DOHH2 (cell line): ENCODE measurements around the gene PCYT1A.

Experiments
- H3F3A ChIP-seq: fragments of 200-600 bp; sonication (generic), shearing (Covaris generic); 2 replicates; pipeline ENCODE4 v1.6.0; 2016; ENCODE audit warnings: antibody characterized with exemption, mild to moderate bottlenecking; ENCODE audit not compliant: control insufficient read depth, insufficient read depth
- H3K27ac ChIP-seq: fragments of 200-600 bp; sonication (generic); 2 replicates; pipeline ENCODE4 v1.5.1; 2014; ENCODE audit warnings: low read depth, mild to moderate bottlenecking, low read length, moderate library complexity
- H3K27me3 ChIP-seq: fragments of 200-600 bp; sonication (generic); 2 replicates; pipeline ENCODE4 v1.6.1; 2014; ENCODE audit warnings: mild to moderate bottlenecking, low read length, mixed read lengths; ENCODE audit not compliant: control insufficient read depth
- H3K36me3 ChIP-seq: fragments of 200-600 bp; sonication (generic); 2 replicates; pipeline ENCODE4 v1.6.1; 2014; ENCODE audit warnings: mild to moderate bottlenecking, low read length, moderate library complexity, mixed read lengths; ENCODE audit not compliant: control insufficient read depth
- H3K4me1 ChIP-seq: fragments of 200-600 bp; sonication (generic); 2 replicates; pipeline ENCODE4 v1.6.1; 2014; ENCODE audit warnings: mild to moderate bottlenecking, low read length, mixed read lengths; ENCODE audit not compliant: control insufficient read depth
- H3K4me2 ChIP-seq: fragments of 200-600 bp; sonication (generic); 2 replicates; pipeline ENCODE4 v1.6.0; 2014; ENCODE audit warnings: mild to moderate bottlenecking, low read length, moderate library complexity
- H3K4me3 ChIP-seq: fragments of 200-600 bp; sonication (generic); 2 replicates; pipeline ENCODE4 v1.5.1; 2014; ENCODE audit warnings: mild to moderate bottlenecking, low read length, mixed read lengths
- H3K79me2 ChIP-seq: fragments of 200-600 bp; sonication (generic); 2 replicates; pipeline ENCODE4 v1.6.1; 2014; ENCODE audit warnings: mild to moderate bottlenecking, low read length, mixed read lengths; ENCODE audit not compliant: control insufficient read depth
- H3K9me2 ChIP-seq: fragments of 200-600 bp; sonication (generic); replicated peaks from 2 replicates; pipeline ENCODE4 v1.6.1; 2014; ENCODE audit warnings: mild to moderate bottlenecking, low read length, mixed read lengths; ENCODE audit not compliant: control insufficient read depth
- H3K9me3 ChIP-seq: fragments of 200-600 bp; sonication (generic); 2 replicates; pipeline ENCODE4 v1.6.1; 2014; ENCODE audit warnings: antibody characterized with exemption, low read length, mixed read lengths; ENCODE audit not compliant: control insufficient read depth, insufficient read depth
- H4K20me1 ChIP-seq: fragments of 200-600 bp; sonication (generic); 2 replicates; pipeline ENCODE4 v1.6.0; 2014; ENCODE audit warnings: low read depth, mild to moderate bottlenecking, antibody characterized with exemption, low read length, moderate library complexity; ENCODE audit not compliant: control insufficient read depth, insufficient read depth
- EZH2phosphoT487 ChIP-seq: fragments of 200-600 bp; sonication (generic); IDR thresholded peaks from 2 replicates; pipeline ENCODE4 v1.6.1; 2017; ENCODE audit warnings: borderline replicate concordance, mild to moderate bottlenecking, antibody characterized with exemption, low read length, moderate library complexity, mixed read lengths
- TF ChIP-seq, protein P1 (sequence below): fragments of 200-600 bp; sonication (generic); IDR thresholded peaks from one replicate; pipeline ENCODE4 v1.5.1; 2014; ENCODE audit warnings: antibody characterized with exemption, mild to moderate bottlenecking, low read depth, low read length; ENCODE audit not compliant: poor library complexity, severe bottlenecking

The PCYT1A gene

DNA sequence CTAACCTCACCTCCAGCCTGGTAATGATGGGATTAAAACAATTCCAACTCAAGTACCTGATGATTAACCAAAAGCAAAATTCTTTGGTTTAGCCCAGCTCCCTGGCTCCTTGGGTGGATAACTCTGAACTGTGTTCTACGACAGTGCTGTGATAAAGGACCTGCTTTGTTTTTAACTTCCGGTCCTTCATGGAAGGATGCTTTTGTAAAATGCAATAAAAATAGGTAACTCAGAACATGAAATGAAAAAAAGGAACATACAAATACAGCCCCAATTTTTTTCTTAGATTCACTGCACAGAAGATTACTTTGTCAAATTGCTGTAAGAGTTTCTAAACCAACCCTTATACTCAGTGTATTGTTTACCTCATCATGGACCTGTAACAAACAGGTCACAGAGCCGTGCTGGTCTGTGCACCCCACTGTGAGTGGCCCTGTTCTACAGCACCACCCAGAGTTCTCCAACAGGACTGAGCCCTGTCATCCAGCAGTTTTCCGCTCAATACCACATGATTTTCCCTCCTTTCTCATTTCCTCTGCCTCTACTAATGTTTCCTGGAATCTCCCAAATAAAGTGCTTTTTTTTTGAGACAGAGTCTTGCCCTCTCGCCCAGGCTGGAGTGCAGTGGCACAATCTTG, 4.9 kb upstream of the PCYT1A start:
- Histone ChIP-seq H3K9me3 (no peaks in the 10 kb centered on the region), H3K36me3 (no peaks in the 10 kb centered on the region; the same call in 1 of the 2 replicates), H3K4me2 (peak overlapping the region; percentile 74), H3F3A (peaks cover 10% of the 10 kb centered on the region), H3K79me2 (peaks cover 6% of the 10 kb centered on the region), H3K9me2 (no peaks in the 10 kb centered on the region), H3K27me3 (no peaks in the 10 kb centered on the region), H3K4me1 (peaks cover 20% of the 10 kb centered on the region), H3K4me3 (peak overlapping the region; percentile 45), H4K20me1 (0 out of 2 replicates have a peak, but pooled peaks cover 2% of the 10 kb centered on the region), H3K27ac (peak overlapping the region; percentile 44)
- TF ChIP-seq, protein P1, sequence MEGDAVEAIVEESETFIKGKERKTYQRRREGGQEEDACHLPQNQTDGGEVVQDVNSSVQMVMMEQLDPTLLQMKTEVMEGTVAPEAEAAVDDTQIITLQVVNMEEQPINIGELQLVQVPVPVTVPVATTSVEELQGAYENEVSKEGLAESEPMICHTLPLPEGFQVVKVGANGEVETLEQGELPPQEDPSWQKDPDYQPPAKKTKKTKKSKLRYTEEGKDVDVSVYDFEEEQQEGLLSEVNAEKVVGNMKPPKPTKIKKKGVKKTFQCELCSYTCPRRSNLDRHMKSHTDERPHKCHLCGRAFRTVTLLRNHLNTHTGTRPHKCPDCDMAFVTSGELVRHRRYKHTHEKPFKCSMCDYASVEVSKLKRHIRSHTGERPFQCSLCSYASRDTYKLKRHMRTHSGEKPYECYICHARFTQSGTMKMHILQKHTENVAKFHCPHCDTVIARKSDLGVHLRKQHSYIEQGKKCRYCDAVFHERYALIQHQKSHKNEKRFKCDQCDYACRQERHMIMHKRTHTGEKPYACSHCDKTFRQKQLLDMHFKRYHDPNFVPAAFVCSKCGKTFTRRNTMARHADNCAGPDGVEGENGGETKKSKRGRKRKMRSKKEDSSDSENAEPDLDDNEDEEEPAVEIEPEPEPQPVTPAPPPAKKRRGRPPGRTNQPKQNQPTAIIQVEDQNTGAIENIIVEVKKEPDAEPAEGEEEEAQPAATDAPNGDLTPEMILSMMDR, result peak; percentile 43
- no peak for TF ChIP-seq EZH2phosphoT487

DNA sequence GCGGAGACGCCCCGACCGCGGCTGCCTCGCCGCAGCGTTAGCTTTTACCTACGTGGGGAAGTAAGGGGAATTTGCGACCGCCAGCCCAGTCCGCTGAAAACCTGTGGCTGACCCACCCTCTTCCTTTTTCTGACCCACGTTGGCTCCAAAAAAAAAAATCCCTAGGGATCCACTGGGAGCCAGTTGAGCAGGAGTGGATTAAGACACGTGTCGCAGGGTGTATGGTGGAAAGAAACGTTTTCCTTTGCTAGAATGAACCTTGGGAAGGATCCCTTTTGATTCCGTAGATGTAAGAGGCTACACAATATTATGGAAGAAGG, 575 bp upstream of the PCYT1A start:
- H3K79me2 ChIP-seq, result peaks cover 27% of the 10 kb centered on the region
- no peak for TF ChIP-seq EZH2phosphoT487
- TF ChIP-seq, protein P1, result no peak
- H3K9me2 ChIP-seq, result no peaks in the 10 kb centered on the region
- 0 out of 2 replicates have a peak, but pooled peaks cover 2% of the 10 kb centered on the region for H4K20me1 ChIP-seq
- H3K4me2 ChIP-seq, result peak overlapping the region; percentile 75
- H3K27ac ChIP-seq, result 0 out of 2 replicates have a peak overlapping the region, but pooled peaks have one; percentile 17
- peak overlapping the region; percentile 92 for H3K4me3 ChIP-seq
- H3K27me3 ChIP-seq, result no peaks in the 10 kb centered on the region
- H3F3A ChIP-seq, result peaks cover 10% of the 10 kb centered on the region
- H3K36me3 ChIP-seq, result no peaks in the 10 kb centered on the region; the same call in 1 of the 2 replicates
- H3K4me1 ChIP-seq, result peaks cover 34% of the 10 kb centered on the region
- no peaks in the 10 kb centered on the region for H3K9me3 ChIP-seq

DNA sequence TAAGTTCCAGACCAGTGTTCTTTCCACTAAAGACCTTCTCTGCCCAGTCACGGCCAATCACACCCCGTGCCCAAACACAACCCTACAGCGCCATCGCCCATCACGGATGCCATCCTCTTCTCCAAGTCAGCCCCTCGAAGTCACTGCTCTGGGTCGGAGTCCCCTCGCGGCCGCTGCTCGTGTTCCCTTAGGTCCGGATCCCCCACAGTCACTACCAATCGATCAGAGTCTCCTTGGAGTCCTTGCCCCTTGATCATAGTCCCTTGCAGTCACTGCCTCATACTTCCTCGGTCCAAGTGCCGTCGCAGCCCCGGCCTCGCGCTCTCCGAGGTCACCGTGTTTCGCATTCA, 461 bp downstream of the PCYT1A start:
- TF ChIP-seq, protein P1, result no peak
- no peak for TF ChIP-seq EZH2phosphoT487
- H3K79me2 ChIP-seq, result peaks cover 27% of the 10 kb centered on the region
- no peaks in the 10 kb centered on the region for H3K27me3 ChIP-seq
- H4K20me1 ChIP-seq, result 0 out of 2 replicates have a peak, but pooled peaks cover 2% of the 10 kb centered on the region
- H3K4me1 ChIP-seq, result peaks cover 24% of the 10 kb centered on the region
- no peaks in the 10 kb centered on the region; the same call in 1 of the 2 replicates for H3K36me3 ChIP-seq
- H3K27ac ChIP-seq, result no peak overlapping the region
- H3K9me2 ChIP-seq, result no peaks in the 10 kb centered on the region
- peak overlapping the region; percentile 92 for H3K4me3 ChIP-seq
- peak overlapping the region; percentile 75 for H3K4me2 ChIP-seq
- peaks cover 7% of the 10 kb centered on the region; the same call in 1 of the 2 replicates for H3F3A ChIP-seq
- no peaks in the 10 kb centered on the region for H3K9me3 ChIP-seq
